ENCODE results near the gene APOBR.
"Not testable (repeated sequence)": the region's sequence is repeated elsewhere in the genome, so short reads cannot be mapped to it uniquely, and the experiment has no call there.

The APOBR gene

DNA sequence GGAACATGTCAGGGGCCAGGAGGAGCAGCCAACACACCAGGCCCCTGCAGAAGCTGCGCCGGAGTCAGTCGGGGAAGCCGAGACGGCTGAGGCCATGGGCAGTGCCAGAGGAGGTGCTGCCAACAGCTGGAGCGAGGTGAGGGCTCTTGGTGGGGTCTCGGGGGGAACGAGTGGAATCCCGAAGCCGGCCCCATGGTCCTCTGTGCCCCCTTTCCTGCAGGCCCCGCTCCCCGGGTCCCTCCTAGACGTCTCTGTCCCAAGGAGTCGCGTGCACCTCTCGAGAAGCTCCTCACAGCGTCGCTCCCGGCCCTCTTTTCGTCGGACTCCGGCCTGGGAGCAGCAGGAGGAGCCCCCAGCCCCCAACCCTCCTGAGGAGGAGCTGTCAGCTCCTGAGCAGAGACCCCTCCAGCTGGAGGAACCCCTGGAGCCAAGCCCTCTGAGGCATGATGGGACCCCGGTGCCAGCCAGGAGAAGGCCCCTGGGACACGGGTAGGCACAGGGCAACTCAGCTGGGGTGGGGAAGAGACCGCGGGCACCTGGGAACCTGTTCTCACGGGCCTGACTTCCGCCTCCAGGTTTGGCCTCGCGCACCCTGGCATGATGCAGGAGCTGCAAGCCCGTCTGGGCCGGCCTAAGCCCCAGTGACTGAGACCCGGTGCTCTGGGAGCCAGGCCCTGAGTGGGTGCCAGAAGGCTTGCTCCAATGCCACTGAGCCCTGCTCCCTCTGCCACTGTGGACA is 3.6 kb downstream of the APOBR start:
- intact Hi-C loops (cut with DNase I), result loop anchor here (10.0 kb wide), 1 partner anchor 57 kb away; the partner anchor contains the start of gene SGF29
- DNase-seq, result no peak

DNA sequence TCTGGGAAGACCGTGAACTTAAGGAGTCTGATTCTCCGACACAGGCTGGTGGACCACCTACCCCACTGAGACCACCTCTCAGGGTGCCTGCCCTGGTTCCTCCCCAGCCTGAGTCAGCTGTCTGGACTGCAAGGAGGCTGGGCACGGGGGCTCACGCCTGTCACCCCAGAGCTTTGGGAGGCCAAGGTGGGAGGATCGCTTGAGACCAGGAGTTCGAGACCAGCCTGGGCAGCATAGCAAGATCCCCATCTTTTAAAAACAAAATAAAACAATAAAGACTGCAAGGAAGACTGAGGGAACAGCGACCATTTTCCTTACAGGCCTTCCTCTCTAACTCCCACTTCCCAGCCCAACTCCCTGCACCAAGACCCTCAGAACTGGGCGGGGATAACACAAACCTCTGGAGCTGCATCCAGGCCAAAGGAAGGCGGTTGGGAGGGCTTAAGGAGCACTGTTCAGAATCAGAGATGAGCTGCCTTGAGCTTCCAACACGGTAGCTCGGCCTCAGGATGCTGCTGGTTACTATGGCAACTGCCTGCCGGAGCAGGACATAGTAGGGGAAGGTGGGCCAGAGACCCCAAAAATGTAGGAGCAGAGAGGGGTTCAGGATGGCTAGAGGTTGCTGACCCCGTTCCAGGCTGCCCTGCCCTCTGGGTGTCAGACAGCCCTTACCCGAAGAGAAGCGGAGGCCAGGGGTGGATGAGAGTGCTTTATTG is 4.4 kb downstream of the APOBR start:
- DNase-seq, result no peak
- intact Hi-C loops (cut with DNase I), result loop anchor here (10.0 kb wide), 1 partner anchor 56 kb away; the partner anchor contains the start of gene SGF29

DNA sequence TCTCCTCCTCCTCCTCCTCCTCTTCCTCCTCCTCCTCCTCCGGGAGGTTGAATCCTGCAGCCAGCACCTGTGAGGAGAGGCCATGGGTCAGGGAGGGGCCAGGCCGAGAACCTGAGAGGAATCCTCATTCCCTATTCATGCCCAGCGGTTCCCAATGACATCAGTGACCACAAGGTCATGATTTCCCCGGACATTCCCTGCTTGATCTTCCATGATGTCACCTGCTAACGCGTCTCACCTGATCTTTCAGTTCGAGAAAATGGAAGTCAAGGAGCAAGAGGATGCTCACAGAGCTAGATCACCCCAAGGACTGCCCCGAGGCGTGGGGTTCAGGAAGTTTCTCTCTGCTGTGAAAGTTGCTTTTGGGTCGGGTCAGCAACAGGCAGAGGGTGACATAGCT is 5.4 kb downstream of the APOBR start:
- no peak for DNase-seq
- intact Hi-C loops (cut with DNase I), result loop anchor here (10.0 kb wide), 1 partner anchor 55 kb away; the partner anchor contains the start of gene SGF29

DNA sequence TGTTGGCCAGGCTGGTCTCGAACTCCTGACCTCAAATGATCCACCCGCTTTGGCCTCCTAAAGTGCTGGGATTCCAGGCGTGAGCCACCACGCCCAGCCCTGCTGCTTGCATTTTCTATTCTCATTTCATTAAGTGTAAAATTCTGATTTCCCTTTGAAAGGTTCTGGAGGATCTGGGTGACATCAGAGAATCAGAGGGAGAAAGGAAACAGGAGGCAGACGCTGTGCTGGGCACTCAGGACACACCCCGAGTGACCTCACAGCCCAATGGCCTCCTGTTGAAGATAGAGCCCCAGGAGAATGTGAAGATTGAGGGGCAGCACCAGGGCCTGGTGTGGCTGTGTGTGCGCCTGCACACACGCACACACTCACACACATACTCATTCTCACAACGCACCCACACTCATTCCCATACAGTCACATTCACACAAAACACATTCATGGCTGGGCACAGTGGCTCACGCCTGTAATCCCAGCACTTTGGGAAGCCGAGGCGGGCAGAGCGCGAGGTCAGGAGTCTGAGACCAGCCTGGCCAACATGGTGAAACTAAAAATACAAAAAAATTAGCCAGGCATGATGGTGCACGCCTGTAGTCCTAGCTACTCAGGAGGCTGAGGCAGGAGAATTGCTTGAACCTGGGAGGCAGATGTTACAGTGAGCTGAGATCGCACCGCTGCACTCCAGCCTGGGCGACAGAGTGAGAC is 6.2 kb downstream of the APOBR start:
- intact Hi-C loops (cut with DNase I); DNase-seq: not testable (repeated sequence)

DNA sequence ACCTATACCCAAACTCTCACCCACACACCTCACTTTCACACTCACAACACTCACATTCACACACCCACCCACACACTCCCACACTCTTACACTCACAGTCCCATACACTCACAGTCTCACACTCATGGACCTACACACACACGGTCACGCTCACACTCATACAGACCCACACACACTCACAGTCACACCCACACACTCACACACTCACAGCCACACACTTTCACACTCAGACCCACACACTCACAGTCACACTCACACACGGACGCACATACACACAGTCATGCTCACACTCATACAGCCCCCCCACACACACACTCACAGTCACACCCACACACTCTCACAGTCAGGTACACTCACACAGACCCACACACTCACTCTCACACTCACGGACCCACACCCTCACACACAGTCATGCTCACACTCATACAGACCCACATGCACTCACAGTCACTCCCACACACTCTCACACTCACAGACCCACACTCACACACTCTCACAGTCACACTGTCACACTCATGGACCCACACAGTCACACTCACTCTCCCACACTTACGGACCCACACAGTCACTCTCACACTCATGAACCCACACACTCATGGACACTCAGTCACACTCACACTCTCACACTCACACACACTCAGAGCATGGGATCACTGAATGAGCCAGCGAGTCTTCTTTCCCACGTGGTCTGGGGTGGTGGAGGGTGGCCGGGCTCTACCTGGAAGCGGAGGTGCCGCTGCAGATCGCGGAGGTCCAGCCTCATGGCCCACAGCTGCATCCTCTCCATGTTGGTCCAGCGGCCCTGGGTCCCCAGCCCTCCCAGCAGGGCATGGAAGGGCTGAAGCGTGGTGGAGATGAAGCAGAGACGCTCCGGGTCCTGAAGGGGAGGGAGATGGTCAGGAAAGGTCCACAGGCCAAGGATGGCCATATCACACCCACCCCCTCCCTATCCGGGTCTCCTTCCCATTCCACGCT is 7.1 kb downstream of the APOBR start:
- intact Hi-C loops (cut with DNase I), result no loop called here
- peak in 1 of 10 donors; percentile 74 for DNase-seq

DNA sequence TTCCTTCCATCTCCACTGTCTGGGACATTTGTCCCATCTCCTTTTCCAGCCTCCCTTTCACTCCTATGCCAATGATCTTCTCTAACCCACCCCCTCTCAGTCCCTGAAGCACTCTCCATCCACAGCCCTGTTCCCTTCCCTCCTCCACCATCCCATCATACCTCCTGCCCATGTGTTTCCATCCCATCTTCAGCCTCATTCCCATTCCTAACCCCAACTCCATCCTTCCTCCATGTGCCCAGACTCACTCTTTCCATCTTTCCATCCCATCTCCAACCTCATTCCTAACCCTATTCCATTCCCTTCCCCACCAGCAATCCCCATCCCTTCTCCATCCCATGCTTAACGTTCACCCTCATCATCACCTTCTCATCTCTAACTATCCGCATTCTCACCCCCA is 7.8 kb downstream of the APOBR start:
- intact Hi-C loops (cut with DNase I), result no loop called here
- no peak for DNase-seq

DNA sequence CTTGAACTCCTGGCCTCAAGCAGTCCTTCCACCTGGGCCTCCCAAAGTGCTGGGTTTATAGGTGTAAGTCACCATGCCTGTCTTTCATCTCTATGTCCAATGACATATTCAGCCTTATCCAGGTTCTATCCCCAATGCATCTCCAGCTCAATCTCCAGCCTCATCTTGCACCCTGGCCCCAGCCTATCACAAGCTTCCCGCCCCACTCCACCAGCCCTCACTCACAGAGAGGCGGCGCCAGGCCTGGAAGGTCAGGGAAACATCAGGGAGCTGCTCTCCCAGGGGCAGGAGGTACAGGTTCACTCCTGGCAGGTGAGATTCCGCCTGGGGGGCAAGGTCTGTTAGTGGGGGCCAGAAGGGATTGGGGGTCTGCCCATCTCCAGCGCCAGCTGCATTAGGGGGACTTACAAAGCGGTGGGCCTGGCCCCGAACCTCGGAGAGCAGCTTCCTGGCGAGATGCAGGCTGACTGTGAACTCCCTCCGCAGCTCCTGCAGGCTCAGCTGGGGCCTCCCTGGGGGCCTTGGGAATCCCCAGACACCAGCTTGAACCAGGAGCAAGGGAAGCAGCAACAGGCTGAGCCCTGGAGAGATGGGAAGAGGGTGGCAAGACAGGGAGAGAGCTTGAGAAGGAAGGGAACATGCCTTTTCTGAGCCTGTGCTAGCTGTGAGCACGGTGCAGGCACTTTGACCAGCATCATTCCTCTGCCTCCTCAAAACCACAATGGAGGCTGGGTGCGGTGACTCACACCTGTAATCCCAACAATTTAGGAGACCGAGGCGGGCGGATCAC is 9.2 kb downstream of the APOBR start:
- peak in 1 of 10 donors; percentile 77 for DNase-seq
- intact Hi-C loops (cut with DNase I), result no loop called here

DNA sequence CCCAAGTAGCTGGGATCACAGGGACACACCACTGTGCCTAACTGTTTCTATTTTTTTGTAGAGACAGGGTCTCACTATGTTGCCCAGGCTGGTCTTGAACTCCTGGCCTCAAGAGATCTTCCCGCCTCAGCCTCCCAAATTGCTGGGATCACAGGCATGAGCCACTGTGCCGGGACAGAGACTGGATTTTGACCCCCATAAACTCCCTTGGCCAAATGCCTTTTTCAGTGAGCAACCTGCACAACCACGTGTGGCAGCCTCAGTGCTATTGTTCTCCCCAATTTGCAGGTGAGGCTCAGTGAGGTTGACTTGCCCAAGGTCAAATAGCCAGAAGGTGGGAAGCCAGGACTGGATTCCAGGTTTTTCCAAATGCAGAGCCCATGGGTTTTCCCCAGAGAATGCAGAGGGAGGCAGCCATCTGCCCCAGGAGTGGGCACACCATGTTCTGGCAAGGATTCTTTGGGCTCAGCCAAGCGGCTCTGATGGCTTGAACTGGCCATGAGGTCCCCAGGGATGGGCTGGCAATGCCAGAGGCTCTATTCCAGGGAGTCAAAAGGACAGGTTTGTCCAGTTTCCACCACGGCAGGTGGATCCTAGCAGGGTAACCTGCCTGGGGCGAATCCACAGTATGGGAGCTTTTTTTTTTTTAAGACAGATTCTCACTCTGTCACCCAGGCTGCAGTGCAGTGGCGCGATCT is 10.4 kb downstream of the APOBR start:
- intact Hi-C loops (cut with DNase I), result no loop called here
- DNase-seq, result no peak

DNA sequence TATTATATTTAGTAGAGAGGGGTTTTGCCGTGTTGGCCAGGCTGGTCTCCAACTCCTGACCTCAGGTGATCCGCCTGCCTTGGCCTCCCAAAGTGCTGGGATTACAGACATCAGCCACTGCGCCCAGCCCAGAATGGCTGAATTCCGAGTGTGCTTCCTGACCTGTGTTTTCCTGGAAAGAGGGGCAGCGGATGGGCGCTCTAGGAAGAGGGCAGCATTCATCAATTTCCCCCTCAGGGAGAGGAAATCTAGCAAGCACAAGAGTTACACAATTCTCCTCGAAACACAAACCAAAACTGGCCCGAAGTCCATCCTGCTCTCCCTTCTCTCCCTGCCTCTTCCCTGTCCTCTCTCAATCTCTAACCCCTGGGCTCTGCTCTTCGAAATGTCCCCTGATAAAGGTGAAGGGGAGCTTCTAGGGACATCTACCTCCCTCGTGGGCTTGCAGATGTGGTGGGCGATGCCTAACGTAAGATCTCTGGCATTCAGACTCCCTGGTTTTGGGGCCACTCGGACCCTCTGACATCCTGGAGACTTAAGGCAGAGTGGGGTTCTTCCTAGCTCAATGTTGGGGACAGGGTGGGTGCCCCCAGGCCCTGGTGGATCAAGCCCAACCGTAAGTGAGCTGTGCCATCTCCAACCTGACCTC is 11.2 kb downstream of the APOBR start:
- intact Hi-C loops (cut with DNase I), result no loop called here
- no peak for DNase-seq

DNA sequence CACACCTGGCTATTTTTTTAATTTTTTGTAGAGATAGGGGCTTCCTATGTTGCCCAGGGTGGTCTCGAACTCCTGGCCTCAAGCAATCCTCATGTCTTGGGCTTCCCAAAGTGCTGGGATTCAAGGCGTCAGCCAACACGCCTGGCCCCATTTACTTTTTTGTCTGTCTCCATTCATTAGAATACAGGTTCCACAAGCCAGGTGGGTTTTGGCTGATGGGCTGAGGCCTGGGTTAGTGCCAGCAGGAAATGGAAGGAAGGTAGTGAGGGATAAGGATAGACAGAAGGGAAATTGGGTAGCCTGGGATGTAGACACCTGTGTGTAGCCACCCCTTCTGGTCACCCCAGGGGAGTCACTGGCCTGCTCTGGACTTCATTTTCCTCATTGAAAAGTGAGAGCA is 16.6 kb downstream of the APOBR start:
- DNase-seq, result no peak
- intact Hi-C loops (cut with DNase I), result no loop called here

DNA sequence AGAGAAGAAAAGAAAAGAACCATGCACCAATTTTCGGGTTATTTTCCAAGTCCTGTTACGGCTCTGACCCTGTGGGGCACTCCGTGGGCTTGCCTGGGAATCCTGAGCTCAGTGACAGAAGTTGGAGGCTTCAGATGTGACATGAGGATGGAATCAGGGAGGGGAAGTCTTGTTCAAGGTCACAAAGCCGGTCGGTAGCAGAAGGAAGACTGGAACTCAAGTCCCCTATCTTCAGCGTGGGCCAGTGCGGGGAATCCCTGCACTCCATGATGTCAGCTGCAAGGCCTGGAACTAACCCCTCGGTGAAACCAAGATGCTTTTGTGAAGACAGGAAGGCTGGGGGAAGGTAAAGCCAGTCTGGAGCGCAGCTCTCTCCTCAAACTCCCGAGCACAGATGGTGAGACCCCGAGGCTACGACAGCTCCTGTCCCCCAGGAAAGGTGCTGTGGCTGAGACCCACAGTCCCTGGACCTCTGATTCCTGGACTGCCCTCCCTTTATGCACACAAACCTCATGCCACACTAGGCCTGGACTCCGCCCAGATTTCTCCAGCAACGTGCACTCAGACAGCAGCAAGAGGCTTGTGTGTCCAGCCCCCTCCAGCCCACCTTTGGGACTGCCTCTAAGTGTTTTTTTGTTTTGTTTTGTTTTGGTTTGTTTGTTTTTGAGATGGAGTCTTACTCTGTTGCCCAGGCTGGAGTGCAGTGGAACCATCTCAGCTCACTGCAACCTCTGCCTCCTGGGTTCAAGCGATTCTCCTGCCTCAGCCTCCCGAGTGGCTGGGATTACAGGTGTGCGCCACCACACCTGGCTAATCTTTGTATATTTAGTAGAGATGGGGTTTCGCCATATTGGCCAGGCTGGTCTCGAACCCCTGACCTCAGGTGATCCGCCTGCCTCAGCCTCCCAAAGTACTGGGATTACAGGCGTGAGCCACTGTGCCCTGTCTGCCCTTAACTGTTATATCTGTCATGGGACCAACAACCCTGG is 17.7 kb downstream of the APOBR start:
- no peak for DNase-seq
- intact Hi-C loops (cut with DNase I), result no loop called here

DNA sequence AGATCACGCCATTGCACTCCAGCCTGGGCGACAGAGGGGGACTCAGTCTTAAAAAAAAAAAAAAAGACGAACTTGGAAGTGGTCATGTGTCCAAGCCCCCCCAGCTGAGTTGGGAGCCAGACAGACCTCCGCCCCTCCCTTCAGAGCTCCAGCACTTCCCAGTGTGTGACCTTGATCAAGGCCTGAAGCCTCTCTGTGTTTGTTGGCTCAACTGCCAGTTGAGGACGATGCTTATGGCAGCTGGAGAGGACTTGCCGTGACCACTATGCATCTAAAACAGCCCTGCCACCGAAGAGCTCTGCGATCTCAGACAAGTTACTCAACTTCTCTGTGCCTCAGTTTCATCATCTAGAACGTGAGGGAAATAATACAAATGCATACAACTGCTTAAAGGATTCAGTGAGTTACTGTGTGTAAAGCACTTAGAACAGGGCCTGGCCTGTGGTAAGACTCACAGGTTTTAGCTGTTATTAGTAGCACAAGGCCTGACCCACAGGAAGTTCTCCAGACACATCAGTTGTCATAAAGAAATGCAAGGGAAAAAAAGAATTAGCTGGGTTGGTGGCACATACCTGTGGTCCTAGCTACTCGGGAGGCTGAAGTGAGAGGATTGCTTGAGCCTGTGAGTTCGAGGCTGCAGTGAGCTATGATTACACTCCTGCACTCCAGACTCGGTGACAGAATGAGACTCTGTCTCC is 19.2 kb downstream of the APOBR start:
- intact Hi-C loops (cut with DNase I), result no loop called here
- no peak for DNase-seq

DNA sequence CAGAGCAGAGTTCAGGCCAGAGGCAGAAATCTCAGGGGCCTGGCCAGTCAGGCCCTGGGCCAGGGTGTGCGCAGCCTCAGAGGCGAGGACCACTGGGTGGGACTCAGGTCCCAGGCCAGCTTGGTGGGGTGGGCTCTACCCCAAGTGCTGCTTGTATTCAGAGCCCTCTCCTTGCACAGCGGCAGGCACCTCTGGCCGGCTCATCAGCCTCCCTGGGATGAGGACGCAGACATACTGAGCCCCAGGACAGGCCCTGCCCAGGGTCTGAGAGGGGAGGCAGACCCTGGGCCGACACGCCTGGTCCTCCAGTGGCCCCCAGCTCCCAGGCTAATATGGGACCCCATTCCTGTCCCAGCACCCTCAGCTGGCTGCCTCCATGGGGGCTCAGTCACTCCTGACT is 19.8 kb downstream of the APOBR start:
- DNase-seq, result no peak
- intact Hi-C loops (cut with DNase I), result no loop called here

DNA sequence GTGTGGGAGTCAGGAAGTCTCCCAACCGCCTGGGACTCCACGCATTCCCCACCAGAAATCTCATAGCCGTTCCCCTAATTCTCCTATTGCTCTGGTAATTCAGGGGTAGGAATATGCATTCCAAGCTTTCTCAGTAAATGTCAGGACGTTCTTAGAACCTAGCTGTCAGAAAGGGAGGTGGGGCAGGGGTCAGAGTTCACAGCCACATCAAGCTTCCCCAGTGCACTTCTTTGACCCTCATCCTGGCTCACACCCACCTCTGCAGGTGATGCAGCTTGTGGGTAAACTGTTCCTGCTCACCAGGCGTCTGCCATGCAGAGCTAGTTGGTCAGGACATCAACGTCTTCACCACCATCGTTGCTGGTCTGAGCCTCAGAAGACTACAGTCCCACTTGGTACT is 26.2 kb downstream of the APOBR start:
- intact Hi-C loops (cut with DNase I), result no loop called here
- no peak for DNase-seq

DNA sequence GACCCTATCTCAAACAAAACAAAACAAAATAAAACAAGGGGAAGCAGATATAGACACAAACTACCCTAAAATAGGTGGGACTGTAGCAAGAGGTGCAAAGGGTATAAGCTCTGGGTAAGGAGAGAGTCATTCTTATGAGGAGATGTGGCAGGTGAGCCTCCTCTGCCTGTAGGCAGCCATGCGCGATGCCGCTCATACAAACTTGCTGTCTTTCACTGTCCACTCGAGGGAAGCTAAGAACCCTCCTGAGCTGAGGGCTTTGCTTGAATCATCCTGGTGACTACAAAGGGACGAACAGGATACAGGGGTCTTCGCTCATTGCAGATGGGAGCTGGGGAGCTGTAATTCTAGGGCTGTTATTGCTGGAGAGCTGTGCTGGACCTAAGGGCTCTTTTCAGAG is 27.0 kb downstream of the APOBR start:
- intact Hi-C loops (cut with DNase I), result no loop called here
- DNase-seq, result no peak

DNA sequence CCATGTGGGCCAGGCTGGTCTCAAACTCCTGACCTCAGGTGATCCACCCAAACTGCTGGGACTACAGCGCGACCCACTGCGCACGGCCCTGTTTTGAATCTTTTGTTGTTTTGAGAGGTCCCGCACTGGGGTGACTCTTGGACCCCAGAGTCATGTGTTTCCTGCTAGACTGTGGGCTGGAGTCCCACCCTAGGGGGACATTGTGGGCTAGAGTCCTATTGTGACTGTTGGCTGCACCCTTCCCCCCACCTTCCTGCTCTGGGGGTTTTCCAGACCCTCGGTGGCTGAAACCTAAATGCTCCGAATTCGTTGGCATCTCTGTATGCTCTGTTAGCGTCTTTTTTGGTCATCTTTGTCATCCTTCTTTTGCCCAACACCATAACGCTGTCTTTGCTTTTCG is 28.3 kb downstream of the APOBR start:
- no peak for DNase-seq
- intact Hi-C loops (cut with DNase I), result no loop called here

All from posterior cingulate gyrus (tissue), 11 donors.